Activated CD4-positive, alpha-beta memory T cell treated with anti-CD3 and anti-CD28 coated beads for 36 hours (primary cell): ENCODE measurements around the gene CARD11. TPM values are rescaled to one million over a fixed set of nuclear protein-coding genes. Genes with fewer than 3 reads are reported as not detected.

Source experiments
- CTCF ChIA-PET: fragments of 350-600 bp; sonication (Branson Sonifier 250); formaldehyde crosslinking; loops from one replicate; lab custom pipeline; 2021; ENCODE audit warnings: antibody characterized with exemption, inconsistent platforms; lab: Charles Lee
- POLR2A ChIA-PET: fragments of 350-600 bp; sonication (Branson Sonifier 250); formaldehyde crosslinking; loops from one replicate; lab custom pipeline; 2021; ENCODE audit warnings: antibody characterized with exemption; lab: Charles Lee
- DNase-seq: peaks from one replicate; pipeline ENCODE4 v3.0.0-alpha.2; 2020
- H3K27ac Mint-ChIP-seq: one replicate; pipeline ENCODE4 v1.8.0; 2021; ENCODE audit warnings: mixed read lengths
- H3K27me3 Mint-ChIP-seq: one replicate; pipeline ENCODE4 v1.8.0; 2021; ENCODE audit warnings: mixed read lengths
- H3K36me3 Mint-ChIP-seq: one replicate; pipeline ENCODE4 v1.8.0; 2021; ENCODE audit warnings: mixed read lengths
- H3K4me1 Mint-ChIP-seq: one replicate; pipeline ENCODE4 v1.8.0; 2021; ENCODE audit warnings: low read depth, mixed read lengths
- H3K4me3 Mint-ChIP-seq: one replicate; pipeline ENCODE4 v1.8.0; 2021; ENCODE audit warnings: mild to moderate bottlenecking, mixed read lengths
- H3K9me3 Mint-ChIP-seq: one replicate; pipeline ENCODE4 v1.8.0; 2021; ENCODE audit warnings: mixed read lengths
- intact Hi-C: fragments of 100-400 bp; cut with micrococcal nuclease; formaldehyde crosslinking; loops from one replicate; pipeline ENCODE4 v1.15.1; 2023
- total RNA-seq, 2 experiments: library from RNA; stranded (reverse); gene quantifications; one replicate each; pipeline ENCODE4 v1.2.3, GENCODE V29; 2021

Gene CARD11
- total RNA-seq, 2 experiments from 2014 or later = 107 to 108 TPM

- H3K4me3 Mint-ChIP-seq = no peak overlapping the region
- intact Hi-C loops = loop anchor here (1.0 to 2.0 kb wide), 2 partner anchors 16 to 268 kb away; no protein-coding TSS in a partner anchor
- H3K27ac Mint-ChIP-seq = no peak overlapping the region
- H3K36me3 Mint-ChIP-seq = no peaks in the 10 kb centered on the region
- ChIA-PET CTCF (interaction anchor here (0.6 to 3.4 kb wide), 14 partner anchors 9 to 787 kb away, joined by 3 to 31 read pairs (median 3); no protein-coding TSS in a partner anchor), POLR2A (no interaction called here)
- DNase-seq = peak; percentile 70
- no peaks in the 10 kb centered on the region for H3K27me3 Mint-ChIP-seq
- H3K4me1 Mint-ChIP-seq = peaks cover 3% of the 10 kb centered on the region
- no peaks in the 10 kb centered on the region for H3K9me3 Mint-ChIP-seq
Observed at GRCh38 chr7:2886900-2887299, 156.8 kb downstream of the CARD11 start.

GRCh38 chr7:2886391-2886790 is 157.3 kb downstream of the CARD11 start:
- Mint-ChIP-seq H3K27ac (peak overlapping the region; percentile 24), H3K4me1 (peaks cover 3% of the 10 kb centered on the region), H3K36me3 (no peaks in the 10 kb centered on the region), H3K27me3 (no peaks in the 10 kb centered on the region), H3K9me3 (no peaks in the 10 kb centered on the region), H3K4me3 (no peak overlapping the region)
- intact Hi-C loops = loop anchor here (2.0 kb wide), 1 partner anchor 16 kb away; no protein-coding TSS in a partner anchor
- POLR2A ChIA-PET = no interaction called here
- CTCF ChIA-PET = interaction anchor here (0.8 to 3.4 kb wide), 11 partner anchors 10 to 787 kb away, joined by 3 to 31 read pairs (median 3); no protein-coding TSS in a partner anchor
- no peak for DNase-seq

GRCh38 chr7:2884161-2884560 is 159.5 kb downstream of the CARD11 start:
- Mint-ChIP-seq H3K4me3 (no peak overlapping the region), H3K27ac (no peak overlapping the region), H3K27me3 (no peaks in the 10 kb centered on the region), H3K36me3 (no peaks in the 10 kb centered on the region), H3K9me3 (no peaks in the 10 kb centered on the region), H3K4me1 (peaks cover 13% of the 10 kb centered on the region)
- POLR2A ChIA-PET = no interaction called here
- CTCF ChIA-PET = interaction anchor here (0.7 kb wide), 1 partner anchor 104 kb away, joined by 4 read pairs; no protein-coding TSS in a partner anchor
- DNase-seq = no peak
- intact Hi-C loops = no loop called here

- H3K4me3 Mint-ChIP-seq = no peak overlapping the region
- intact Hi-C loops = no loop called here
- H3K27me3 Mint-ChIP-seq = no peaks in the 10 kb centered on the region
- H3K36me3 Mint-ChIP-seq = no peaks in the 10 kb centered on the region
- DNase-seq = no peak
- peaks cover 23% of the 10 kb centered on the region for H3K4me1 Mint-ChIP-seq
- CTCF ChIA-PET = interaction anchor here (0.5 kb wide), 1 partner anchor 274 kb away, joined by 3 read pairs; no protein-coding TSS in a partner anchor
- no peaks in the 10 kb centered on the region for H3K9me3 Mint-ChIP-seq
- no peak overlapping the region for H3K27ac Mint-ChIP-seq
- POLR2A ChIA-PET = interaction anchor here (1.0 kb wide), 1 partner anchor 12 kb away, joined by 3 read pairs; no protein-coding TSS in a partner anchor
Observed at GRCh38 chr7:2883101-2883500, 160.6 kb downstream of the CARD11 start.

DNA sequence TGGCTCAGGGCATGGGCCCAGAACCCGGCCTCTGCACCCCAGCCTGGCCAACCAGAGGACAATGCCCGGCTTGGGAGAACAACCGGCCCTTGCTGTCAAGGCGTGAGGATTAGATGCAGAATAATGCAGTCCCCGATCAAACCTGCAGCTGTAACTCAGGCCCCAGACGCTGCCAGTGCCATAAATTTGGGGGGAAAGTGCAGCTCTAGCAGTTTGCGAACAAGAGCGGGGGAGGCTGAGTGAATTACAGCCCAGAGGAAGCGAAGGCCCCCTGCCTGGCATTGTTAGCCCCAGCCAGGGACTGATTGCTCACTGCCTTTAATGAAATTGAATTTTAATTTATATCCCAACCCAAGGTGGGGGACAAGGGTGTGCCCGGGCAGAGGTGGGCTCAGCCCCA is 161.6 kb downstream of the CARD11 start:
- intact Hi-C loops = no loop called here
- CTCF ChIA-PET = no interaction called here
- no peaks in the 10 kb centered on the region for H3K9me3 Mint-ChIP-seq
- no peak for DNase-seq
- no peak overlapping the region for H3K27ac Mint-ChIP-seq
- H3K36me3 Mint-ChIP-seq = no peaks in the 10 kb centered on the region
- peaks cover 23% of the 10 kb centered on the region for H3K4me1 Mint-ChIP-seq
- H3K4me3 Mint-ChIP-seq = no peak overlapping the region
- no peaks in the 10 kb centered on the region for H3K27me3 Mint-ChIP-seq
- POLR2A ChIA-PET = no interaction called here

DNA sequence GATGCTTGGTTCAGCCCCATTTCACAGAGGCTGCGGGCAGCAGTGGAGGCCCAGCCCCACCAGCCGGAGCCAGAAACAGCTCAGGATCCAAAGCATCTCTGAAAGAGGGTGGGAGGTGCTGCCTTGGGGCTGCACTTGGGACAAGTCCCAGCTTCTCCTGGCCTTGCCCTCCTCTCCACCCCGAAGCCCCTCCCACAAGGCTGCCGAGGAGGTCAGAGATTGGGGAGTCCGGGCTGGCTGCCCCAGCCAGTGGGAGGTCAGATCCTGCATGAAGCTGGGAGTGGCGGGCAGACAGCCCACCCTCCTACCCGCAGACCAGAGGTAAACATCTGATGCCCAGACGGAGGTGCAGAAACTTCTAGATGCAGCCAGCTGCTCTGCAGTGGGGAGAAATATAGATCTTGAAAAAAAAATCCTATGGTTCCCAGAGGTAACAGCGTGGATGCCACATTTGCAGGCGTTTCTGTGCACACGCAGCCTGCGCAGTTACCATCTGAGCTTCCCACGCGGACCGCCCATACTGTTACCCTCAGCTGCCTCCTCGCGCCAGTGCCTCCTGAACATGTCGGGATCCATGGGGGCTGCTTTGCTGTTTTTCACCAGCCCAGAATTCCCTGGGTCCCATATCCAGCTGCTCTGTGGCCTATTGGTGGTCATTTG is 162.7 kb downstream of the CARD11 start:
- no peak for DNase-seq
- H3K27me3 Mint-ChIP-seq = no peaks in the 10 kb centered on the region
- H3K4me3 Mint-ChIP-seq = no peak overlapping the region
- ChIA-PET CTCF (interaction anchor here (0.5 to 0.7 kb wide), 2 partner anchors 14 to 790 kb away, joined by 3 read pairs; no protein-coding TSS in a partner anchor), POLR2A (no interaction called here)
- H3K4me1 Mint-ChIP-seq = peaks cover 21% of the 10 kb centered on the region
- no peaks in the 10 kb centered on the region for H3K9me3 Mint-ChIP-seq
- intact Hi-C loops = no loop called here
- H3K27ac Mint-ChIP-seq = no peak overlapping the region
- H3K36me3 Mint-ChIP-seq = no peaks in the 10 kb centered on the region

DNA sequence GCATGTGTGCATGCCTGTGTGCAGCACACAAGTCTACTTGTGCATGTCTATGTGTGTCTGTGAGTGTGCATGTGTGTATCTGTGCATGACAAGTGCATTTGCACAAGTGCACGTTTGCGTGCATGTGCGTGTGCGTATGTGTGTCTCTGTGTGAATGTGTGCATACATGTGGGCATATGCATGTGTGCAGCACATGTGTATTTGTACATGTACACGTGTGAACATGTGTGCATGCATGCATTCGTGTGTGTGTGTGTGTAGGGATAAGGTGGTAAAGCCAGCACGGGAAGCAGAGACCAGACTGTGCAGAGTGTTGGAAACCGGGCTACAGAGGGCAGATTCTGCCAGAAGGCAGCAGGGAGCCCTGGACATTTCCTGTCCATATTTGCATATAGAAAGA is 163.6 kb downstream of the CARD11 start:
- Mint-ChIP-seq H3K4me3 (no peak overlapping the region), H3K27ac (no peak overlapping the region), H3K36me3 (no peaks in the 10 kb centered on the region), H3K9me3 (no peaks in the 10 kb centered on the region), H3K4me1 (peaks cover 21% of the 10 kb centered on the region), H3K27me3 (no peaks in the 10 kb centered on the region)
- ChIA-PET POLR2A (no interaction called here), CTCF (no interaction called here)
- intact Hi-C loops = no loop called here
- no peak for DNase-seq

DNA sequence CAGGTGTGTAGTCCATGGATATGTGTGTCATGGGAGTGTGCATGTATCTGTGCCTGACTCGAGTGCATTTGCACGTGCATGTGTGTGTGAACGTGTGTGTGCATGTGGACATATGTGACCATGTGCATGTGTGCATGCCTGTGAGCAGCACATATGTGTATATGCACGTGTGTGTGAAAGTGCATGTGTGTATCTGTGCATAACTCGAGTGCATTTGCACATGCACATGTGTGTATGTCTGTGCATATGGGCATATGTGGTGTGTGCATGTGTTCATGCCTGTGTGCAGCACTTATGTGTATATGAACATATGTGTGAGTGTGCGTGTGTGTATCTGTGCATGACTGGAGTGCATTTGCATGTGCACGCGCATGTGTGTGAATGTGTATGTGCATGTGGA is 164.3 kb downstream of the CARD11 start:
- POLR2A ChIA-PET = no interaction called here
- no peaks in the 10 kb centered on the region for H3K9me3 Mint-ChIP-seq
- no peak overlapping the region for H3K27ac Mint-ChIP-seq

GRCh38 chr7:2878306-2878705 is 165.4 kb downstream of the CARD11 start:
- CTCF ChIA-PET = interaction anchor here (1.7 kb wide), 1 partner anchor 14 kb away, joined by 5 read pairs; no protein-coding TSS in a partner anchor
- Mint-ChIP-seq H3K27ac (no peak overlapping the region), H3K4me1 (peaks cover 28% of the 10 kb centered on the region), H3K36me3 (no peaks in the 10 kb centered on the region), H3K4me3 (no peak overlapping the region), H3K9me3 (no peaks in the 10 kb centered on the region), H3K27me3 (no peaks in the 10 kb centered on the region)
- POLR2A ChIA-PET = no interaction called here
- intact Hi-C loops = no loop called here
- DNase-seq = no peak

More for the DNA sequence above, 164.3 kb downstream of the CARD11 start:
- no peaks in the 10 kb centered on the region for H3K36me3 Mint-ChIP-seq
- H3K27me3 Mint-ChIP-seq = no peaks in the 10 kb centered on the region
- H3K4me1 Mint-ChIP-seq = peaks cover 21% of the 10 kb centered on the region
- no peak overlapping the region for H3K4me3 Mint-ChIP-seq
- no peak for DNase-seq
- intact Hi-C loops = no loop called here
- CTCF ChIA-PET = no interaction called here

DNA sequence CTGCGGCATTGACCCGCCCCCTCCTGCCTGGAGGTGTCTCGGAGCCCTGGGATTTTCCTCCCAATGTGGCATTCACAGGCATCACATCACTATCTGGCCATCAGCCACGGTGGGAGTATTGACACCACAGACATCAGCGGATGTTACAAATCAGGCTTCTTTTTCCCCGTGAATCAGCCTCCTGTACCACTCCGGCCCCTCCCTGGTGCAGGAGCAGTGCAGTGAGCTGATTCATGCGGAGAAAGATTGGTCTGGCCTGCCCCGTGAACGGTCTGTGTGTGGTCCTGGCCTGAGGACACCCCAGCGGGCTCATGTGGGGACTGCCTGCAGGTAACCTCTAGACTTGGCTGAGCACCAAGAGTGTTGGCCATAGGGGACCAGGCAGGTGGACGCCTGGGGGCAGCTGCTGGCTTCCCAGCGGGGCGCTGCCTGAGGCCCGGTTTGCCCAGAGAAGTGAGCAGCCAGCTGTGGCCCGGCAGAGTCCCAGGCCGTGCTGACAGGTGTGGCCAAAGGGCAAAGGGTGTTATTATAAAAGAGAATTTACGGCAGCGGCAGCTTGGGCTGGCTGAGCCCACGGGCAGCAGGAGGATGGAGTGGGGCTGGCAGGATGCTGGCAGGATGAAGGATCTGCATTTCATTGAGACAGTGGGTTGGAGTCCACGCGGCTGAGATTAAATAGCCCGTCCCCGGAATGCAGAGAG is 167.5 kb downstream of the CARD11 start:
- CTCF ChIA-PET = interaction anchor here (1.0 kb wide), 1 partner anchor 11 kb away, joined by 3 read pairs; no protein-coding TSS in a partner anchor
- POLR2A ChIA-PET = interaction anchor here (0.5 kb wide), 2 partner anchors 19 to 81 kb away, joined by 3 read pairs; no protein-coding TSS in a partner anchor

GRCh38 chr7:2873686-2874551 is 169.7 kb downstream of the CARD11 start:
- intact Hi-C loops = loop anchor here (5.0 kb wide), 1 partner anchor 168 kb away; the partner anchor contains the start of gene CARD11
- no peaks in the 10 kb centered on the region for H3K36me3 Mint-ChIP-seq
- H3K4me3 Mint-ChIP-seq = no peak overlapping the region
- H3K4me1 Mint-ChIP-seq = peaks cover 46% of the 10 kb centered on the region
- no peaks in the 10 kb centered on the region for H3K9me3 Mint-ChIP-seq
- ChIA-PET POLR2A (no interaction called here), CTCF (interaction anchor here (1.7 kb wide), 1 partner anchor 9 kb away, joined by 4 read pairs; no protein-coding TSS in a partner anchor)
- peak overlapping the region; percentile 70 for H3K27ac Mint-ChIP-seq
- DNase-seq = peak; percentile 33
- H3K27me3 Mint-ChIP-seq = no peaks in the 10 kb centered on the region

More for the DNA sequence above, 167.5 kb downstream of the CARD11 start:
- DNase-seq = no peak
- H3K36me3 Mint-ChIP-seq = no peaks in the 10 kb centered on the region
- H3K4me3 Mint-ChIP-seq = no peak overlapping the region
- intact Hi-C loops = no loop called here
- no peaks in the 10 kb centered on the region for H3K27me3 Mint-ChIP-seq
- H3K27ac Mint-ChIP-seq = no peak overlapping the region
- H3K4me1 Mint-ChIP-seq = peaks cover 38% of the 10 kb centered on the region
- no peaks in the 10 kb centered on the region for H3K9me3 Mint-ChIP-seq
